ENCODE data around the gene MRTO4. TPM values are rescaled to one million over a fixed set of nuclear protein-coding genes. Genes with fewer than 3 reads are reported as not detected.
"Not testable (repeated sequence)": the region's sequence is repeated elsewhere in the genome, so short reads cannot be mapped to it uniquely, and the experiment has no call there.

The MRTO4 gene
- total RNA-seq, 1 experiment from 2014 or later, result 145 TPM

GRCh38 chr1:19268445-19268844 is 16.8 kb downstream of the MRTO4 start:
- DNase-seq (ENCODE audit: low spot score), result no peak
- Histone ChIP-seq H3K9me3 (ENCODE audit: low read depth, low read length, poor library complexity, severe bottlenecking) (no peaks in the 10 kb centered on the region), H3K4me1 (ENCODE audit: insufficient read depth, low read length, poor library complexity, severe bottlenecking) (no peaks in the 10 kb centered on the region), H3K27me3 (replicated peaks; ENCODE audit: insufficient read depth, low read depth, low read length, poor library complexity) (no peaks in the 10 kb centered on the region), H3K27ac (ENCODE audit: low read depth, low read length, poor library complexity, severe bottlenecking) (no peak overlapping the region), H3K4me3 (ENCODE audit: low read depth, low read length, poor library complexity, severe bottlenecking) (no peak overlapping the region), H3K36me3 (ENCODE audit: insufficient read depth, low read length, poor library complexity, severe bottlenecking) (no peaks in the 10 kb centered on the region)
- intact Hi-C loops (cut with micrococcal nuclease; ENCODE audit: unreplicated experiment), result no loop called here
- BruUV-seq (replicated peaks), result no TSS peak
- no peak for TF ChIP-seq EZH2 (IDR thresholded peaks at IDR 0.05; ENCODE audit: borderline replicate concordance, low read depth, low read length, poor library complexity, severe bottlenecking)
- no peak for TF ChIP-seq CTCF (conservative IDR thresholded peaks at IDR 0.05; ENCODE audit: low read depth, low read length)
- POLR2A ChIA-PET (ENCODE audit: low non-redundant PET), result no interaction called here
- CTCF ChIA-PET, result no interaction called here

DNA sequence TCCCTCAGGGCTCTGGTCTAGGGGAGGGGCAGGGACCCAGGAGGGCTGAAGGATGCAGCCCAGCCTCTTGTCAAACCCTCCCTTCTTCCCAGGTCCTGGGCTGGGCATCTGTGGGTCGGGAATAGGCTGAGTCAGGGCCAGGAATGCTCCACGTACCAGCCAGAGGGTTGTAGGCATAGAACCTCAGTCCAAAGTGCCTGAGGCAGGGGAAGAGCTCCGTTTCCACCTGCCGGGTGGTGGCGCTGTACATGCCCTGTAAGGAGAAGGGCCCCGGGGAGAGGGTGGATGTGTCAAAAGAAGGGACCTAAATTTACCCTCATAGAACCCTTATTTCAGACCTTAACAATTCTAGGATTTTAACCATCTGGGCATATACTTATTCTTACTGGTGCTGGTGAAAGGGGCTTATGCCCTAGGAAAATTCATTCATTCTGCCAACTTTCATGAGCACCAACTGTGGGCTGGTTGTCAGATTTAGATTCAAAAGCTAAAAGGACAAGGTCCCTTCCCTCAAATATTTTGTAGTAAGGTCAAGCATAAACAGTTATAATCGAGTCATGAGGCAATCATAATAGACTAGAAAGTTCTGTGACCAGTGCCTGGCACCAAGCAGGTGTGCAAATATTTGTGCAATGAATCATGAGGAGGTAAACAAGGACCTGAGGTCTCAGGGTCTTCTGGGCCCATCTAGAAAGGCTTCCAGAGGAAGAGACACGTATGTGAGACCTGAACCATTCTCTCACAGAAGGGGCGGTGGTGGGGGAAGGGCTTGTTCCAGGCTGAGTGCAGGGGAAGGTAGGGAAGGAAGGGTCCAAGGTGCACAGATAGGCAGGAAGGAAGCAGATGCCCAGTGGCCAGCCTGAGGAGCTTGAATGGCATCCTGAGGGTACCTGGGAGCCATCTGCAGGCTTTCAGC is 18.1 kb downstream of the MRTO4 start:
- H3K36me3 ChIP-seq (ENCODE audit: insufficient read depth, low read length, poor library complexity, severe bottlenecking); BruUV-seq (replicated peaks); DNase-seq (ENCODE audit: low spot score); CTCF ChIA-PET; intact Hi-C loops (cut with micrococcal nuclease; ENCODE audit: unreplicated experiment); H3K4me3 ChIP-seq (ENCODE audit: low read depth, low read length, poor library complexity, severe bottlenecking); H3K4me1 ChIP-seq (ENCODE audit: insufficient read depth, low read length, poor library complexity, severe bottlenecking); H3K9me3 ChIP-seq (ENCODE audit: low read depth, low read length, poor library complexity, severe bottlenecking); H3K27me3 ChIP-seq (replicated peaks; ENCODE audit: insufficient read depth, low read depth, low read length, poor library complexity); POLR2A ChIA-PET (ENCODE audit: low non-redundant PET); H3K27ac ChIP-seq (ENCODE audit: low read depth, low read length, poor library complexity, severe bottlenecking): not testable (repeated sequence)

- H3K27me3 ChIP-seq (replicated peaks; ENCODE audit: insufficient read depth, low read depth, low read length, poor library complexity); POLR2A ChIA-PET (ENCODE audit: low non-redundant PET); intact Hi-C loops (cut with micrococcal nuclease; ENCODE audit: unreplicated experiment); CTCF ChIA-PET; DNase-seq (ENCODE audit: low spot score); BruUV-seq (replicated peaks); H3K4me1 ChIP-seq (ENCODE audit: insufficient read depth, low read length, poor library complexity, severe bottlenecking); H3K27ac ChIP-seq (ENCODE audit: low read depth, low read length, poor library complexity, severe bottlenecking); H3K9me3 ChIP-seq (ENCODE audit: low read depth, low read length, poor library complexity, severe bottlenecking); H3K4me3 ChIP-seq (ENCODE audit: low read depth, low read length, poor library complexity, severe bottlenecking); H3K36me3 ChIP-seq (ENCODE audit: insufficient read depth, low read length, poor library complexity, severe bottlenecking): not testable (repeated sequence)
Measured at GRCh38 chr1:19270343-19270730, 18.7 kb downstream of the MRTO4 start.

DNA sequence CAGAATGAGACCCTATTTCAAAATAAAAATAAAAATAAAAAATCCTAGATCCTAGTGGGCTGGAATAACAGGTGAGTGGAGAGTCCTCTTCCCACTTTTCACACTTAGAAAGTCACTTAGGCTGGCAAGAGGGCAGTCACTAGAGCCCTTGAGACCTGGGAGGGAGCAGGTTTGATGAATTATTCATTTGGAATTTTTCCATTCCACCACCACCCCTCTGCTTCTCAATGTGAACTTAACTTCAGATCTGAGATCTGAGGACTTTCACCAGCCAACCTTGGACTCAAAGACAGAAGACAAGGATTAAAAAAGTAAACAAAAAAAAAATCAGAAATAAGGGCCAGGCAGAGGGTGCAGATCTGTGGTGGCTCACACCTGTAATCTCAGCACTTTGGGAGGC is 20.5 kb downstream of the MRTO4 start:
- intact Hi-C loops (cut with micrococcal nuclease; ENCODE audit: unreplicated experiment), result no loop called here
- H3K4me3 ChIP-seq (ENCODE audit: low read depth, low read length, poor library complexity, severe bottlenecking), result no peak overlapping the region
- no peak overlapping the region for H3K27ac ChIP-seq (ENCODE audit: low read depth, low read length, poor library complexity, severe bottlenecking)
- no peak for DNase-seq (ENCODE audit: low spot score)
- H3K27me3 ChIP-seq (replicated peaks; ENCODE audit: insufficient read depth, low read depth, low read length, poor library complexity), result no peaks in the 10 kb centered on the region
- H3K4me1 ChIP-seq (ENCODE audit: insufficient read depth, low read length, poor library complexity, severe bottlenecking), result no peaks in the 10 kb centered on the region
- H3K36me3 ChIP-seq (ENCODE audit: insufficient read depth, low read length, poor library complexity, severe bottlenecking), result no peaks in the 10 kb centered on the region
- POLR2A ChIA-PET (ENCODE audit: low non-redundant PET), result no interaction called here
- no peak for TF ChIP-seq EZH2 (IDR thresholded peaks at IDR 0.05; ENCODE audit: borderline replicate concordance, low read depth, low read length, poor library complexity, severe bottlenecking)
- no peak for TF ChIP-seq CTCF (conservative IDR thresholded peaks at IDR 0.05; ENCODE audit: low read depth, low read length)
- BruUV-seq (replicated peaks), result no TSS peak
- H3K9me3 ChIP-seq (ENCODE audit: low read depth, low read length, poor library complexity, severe bottlenecking), result no peaks in the 10 kb centered on the region
- CTCF ChIA-PET, result interaction anchor here (0.6 kb wide), 1 partner anchor 751 kb away, joined by 3 read pairs; no protein-coding TSS in a partner anchor
